ENCODE results near the gene GMDS.

The GMDS gene

GRCh38 chr6:1867197-1867596 is 378.2 kb downstream of the GMDS start:
- WGBS (ENCODE audit: extremely low coverage, insufficient coverage, insufficient read length) = no CpG with 5 or more reads among the region's 3 CpGs
- no peak overlapping the region for H3K9ac ChIP-seq (ENCODE audit: low read length)
- H4K12ac ChIP-seq (ENCODE audit: low read depth, low read length) = no peak overlapping the region
- H2BK5ac ChIP-seq (ENCODE audit: low read depth, low read length, poor library complexity) = no peak overlapping the region
- H2BK12ac ChIP-seq (ENCODE audit: low read length) = no peak overlapping the region
- H3K79me2 ChIP-seq (ENCODE audit: control insufficient read depth, insufficient read depth, low read length, poor library complexity) = no peaks in the 10 kb centered on the region
- no peak overlapping the region for H4K91ac ChIP-seq (ENCODE audit: low read depth, low read length)
- no peak overlapping the region for H2BK120ac ChIP-seq (ENCODE audit: insufficient read depth, low read length, poor library complexity)
- H3K27ac ChIP-seq (ENCODE audit: low read depth, low read length) = no peak overlapping the region
- H3K18ac ChIP-seq (ENCODE audit: low read length) = no peak overlapping the region
- H3K4me1 ChIP-seq (ENCODE audit: control insufficient read depth in 1 of 2, insufficient read depth in 2 of 2, low read length in 2 of 2) = peaks cover 2 to 12% of the 10 kb centered on the region in 2 experiments
- no peak overlapping the region for H2AK5ac ChIP-seq (ENCODE audit: low read length)
- no peak for DNase-seq
- no peak overlapping the region for H4K8ac ChIP-seq (ENCODE audit: low read depth, low read length)
- no peaks in the 10 kb centered on the region for H3K27me3 ChIP-seq (ENCODE audit: insufficient read depth, low read length)
- no peak overlapping the region for H3K4me3 ChIP-seq (ENCODE audit: low read depth, low read length)
- H3K14ac ChIP-seq (ENCODE audit: low read length) = no peak overlapping the region
- H3K4ac ChIP-seq (ENCODE audit: low read depth, low read length) = no peak overlapping the region
- H3K79me1 ChIP-seq (ENCODE audit: low read length) = no peaks in the 10 kb centered on the region
- no peak overlapping the region for H3K23ac ChIP-seq (ENCODE audit: low read length)
- no peak overlapping the region for H3K4me2 ChIP-seq (ENCODE audit: low read length)
- no peak overlapping the region for H2AFZ ChIP-seq (ENCODE audit: insufficient read depth, low read length, poor library complexity)
- no peaks in the 10 kb centered on the region for H3K9me3 ChIP-seq (ENCODE audit: insufficient read depth, low read depth, low read length)
- H3K36me3 ChIP-seq (ENCODE audit: control insufficient read depth in 1 of 2, insufficient read depth in 2 of 2, low read length in 2 of 2) = no peaks in the 10 kb centered on the region

- Histone ChIP-seq H3K79me2 (ENCODE audit: control insufficient read depth, insufficient read depth, low read length, poor library complexity) (no peaks in the 10 kb centered on the region), H3K9me3 (ENCODE audit: insufficient read depth, low read depth, low read length) (no peaks in the 10 kb centered on the region), H2BK12ac (ENCODE audit: low read length) (no peak overlapping the region), H3K18ac (ENCODE audit: low read length) (no peak overlapping the region), H3K4me1 (ENCODE audit: control insufficient read depth in 1 of 2, insufficient read depth in 2 of 2, low read length in 2 of 2) (peaks cover 0 to 12% of the 10 kb centered on the region in 2 experiments), H4K91ac (ENCODE audit: low read depth, low read length) (no peak overlapping the region), H2BK120ac (ENCODE audit: insufficient read depth, low read length, poor library complexity) (no peak overlapping the region), H2AK5ac (ENCODE audit: low read length) (no peak overlapping the region), H3K23ac (ENCODE audit: low read length) (no peak overlapping the region), H2BK5ac (ENCODE audit: low read depth, low read length, poor library complexity) (no peak overlapping the region), H3K4ac (ENCODE audit: low read depth, low read length) (no peak overlapping the region), H3K27ac (ENCODE audit: low read depth, low read length) (no peak overlapping the region), H3K14ac (ENCODE audit: low read length) (no peak overlapping the region), H3K4me2 (ENCODE audit: low read length) (no peak overlapping the region), H3K36me3 (ENCODE audit: control insufficient read depth in 1 of 2, insufficient read depth in 2 of 2, low read length in 2 of 2) (no peaks in the 10 kb centered on the region), H4K8ac (ENCODE audit: low read depth, low read length) (no peak overlapping the region), H3K27me3 (ENCODE audit: insufficient read depth, low read length) (no peaks in the 10 kb centered on the region), H3K4me3 (ENCODE audit: low read depth, low read length) (no peak overlapping the region), H2AFZ (ENCODE audit: insufficient read depth, low read length, poor library complexity) (no peak overlapping the region), H3K9ac (ENCODE audit: low read length) (no peak overlapping the region), H3K79me1 (ENCODE audit: low read length) (no peaks in the 10 kb centered on the region), H4K12ac (ENCODE audit: low read depth, low read length) (no peak overlapping the region)
- DNase-seq = no peak
- WGBS (ENCODE audit: extremely low coverage, insufficient coverage, insufficient read length) = no CpG with 5 or more reads among the region's 7 CpGs
Measured at GRCh38 chr6:1865585-1865984, 379.8 kb downstream of the GMDS start.

DNA sequence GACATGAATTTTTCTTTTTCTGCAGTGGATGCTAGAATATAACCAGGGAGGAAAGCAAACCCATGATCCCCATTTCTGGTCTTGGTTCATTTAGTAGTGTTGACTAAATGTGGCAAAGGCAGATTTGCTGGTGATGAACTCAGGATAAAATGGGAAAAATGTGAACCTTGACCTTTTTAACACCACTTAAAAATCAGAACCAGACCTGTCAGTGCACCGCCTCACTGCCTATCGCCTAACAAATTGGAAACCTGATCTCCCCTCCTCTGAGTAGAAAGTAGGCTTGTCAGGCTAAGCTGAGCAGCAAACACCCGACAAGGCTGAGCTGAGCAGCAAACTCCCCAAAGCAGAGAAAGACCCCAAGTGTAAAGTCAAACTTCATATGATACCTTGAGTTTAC is 380.9 kb downstream of the GMDS start:
- Histone ChIP-seq H3K14ac (ENCODE audit: low read length) (no peak overlapping the region), H3K79me2 (ENCODE audit: control insufficient read depth, insufficient read depth, low read length, poor library complexity) (no peaks in the 10 kb centered on the region), H3K36me3 (ENCODE audit: control insufficient read depth in 1 of 2, insufficient read depth in 2 of 2, low read length in 2 of 2) (no peaks in the 10 kb centered on the region), H4K91ac (ENCODE audit: low read depth, low read length) (no peak overlapping the region), H3K27me3 (ENCODE audit: insufficient read depth, low read length) (no peaks in the 10 kb centered on the region), H2BK5ac (ENCODE audit: low read depth, low read length, poor library complexity) (no peak overlapping the region), H3K23ac (ENCODE audit: low read length) (no peak overlapping the region), H3K9me3 (ENCODE audit: insufficient read depth, low read depth, low read length) (no peaks in the 10 kb centered on the region), H3K79me1 (ENCODE audit: low read length) (no peaks in the 10 kb centered on the region), H2AK5ac (ENCODE audit: low read length) (no peak overlapping the region), H3K27ac (ENCODE audit: low read depth, low read length) (no peak overlapping the region), H2AFZ (ENCODE audit: insufficient read depth, low read length, poor library complexity) (no peak overlapping the region), H3K4ac (ENCODE audit: low read depth, low read length) (no peak overlapping the region), H3K4me3 (ENCODE audit: low read depth, low read length) (no peak overlapping the region), H4K12ac (ENCODE audit: low read depth, low read length) (no peak overlapping the region), H3K18ac (ENCODE audit: low read length) (no peak overlapping the region), H2BK120ac (ENCODE audit: insufficient read depth, low read length, poor library complexity) (no peak overlapping the region), H3K9ac (ENCODE audit: low read length) (no peak overlapping the region), H3K4me2 (ENCODE audit: low read length) (no peak overlapping the region), H3K4me1 (ENCODE audit: control insufficient read depth in 1 of 2, insufficient read depth in 2 of 2, low read length in 2 of 2) (peaks cover 0 to 4% of the 10 kb centered on the region in 2 experiments), H2BK12ac (ENCODE audit: low read length) (no peak overlapping the region), H4K8ac (ENCODE audit: low read depth, low read length) (no peak overlapping the region)
- peak in 1 of 2 donors; percentile 36 for DNase-seq
- no CpG with 5 or more reads among the region's 3 CpGs for WGBS (ENCODE audit: extremely low coverage, insufficient coverage, insufficient read length)

GRCh38 chr6:1862411-1862810 is 383.0 kb downstream of the GMDS start:
- H3K36me3 ChIP-seq (ENCODE audit: control insufficient read depth in 1 of 2, insufficient read depth in 2 of 2, low read length in 2 of 2) = no peaks in the 10 kb centered on the region
- H3K9ac ChIP-seq (ENCODE audit: low read length) = no peak overlapping the region
- H3K27me3 ChIP-seq (ENCODE audit: insufficient read depth, low read length) = no peaks in the 10 kb centered on the region
- no peak overlapping the region for H3K18ac ChIP-seq (ENCODE audit: low read length)
- H3K9me3 ChIP-seq (ENCODE audit: insufficient read depth, low read depth, low read length) = no peaks in the 10 kb centered on the region
- no peak overlapping the region for H2BK5ac ChIP-seq (ENCODE audit: low read depth, low read length, poor library complexity)
- H3K27ac ChIP-seq (ENCODE audit: low read depth, low read length) = no peak overlapping the region
- H3K4me3 ChIP-seq (ENCODE audit: low read depth, low read length) = no peak overlapping the region
- H3K14ac ChIP-seq (ENCODE audit: low read length) = no peak overlapping the region
- no peak overlapping the region for H3K4ac ChIP-seq (ENCODE audit: low read depth, low read length)
- H4K91ac ChIP-seq (ENCODE audit: low read depth, low read length) = no peak overlapping the region
- no peak overlapping the region for H2BK12ac ChIP-seq (ENCODE audit: low read length)
- H3K79me2 ChIP-seq (ENCODE audit: control insufficient read depth, insufficient read depth, low read length, poor library complexity) = no peaks in the 10 kb centered on the region
- H3K23ac ChIP-seq (ENCODE audit: low read length) = no peak overlapping the region
- H2BK120ac ChIP-seq (ENCODE audit: insufficient read depth, low read length, poor library complexity) = no peak overlapping the region
- H2AFZ ChIP-seq (ENCODE audit: insufficient read depth, low read length, poor library complexity) = no peak overlapping the region
- no peaks in the 10 kb centered on the region for H3K79me1 ChIP-seq (ENCODE audit: low read length)
- peaks cover 0 to 4% of the 10 kb centered on the region in 2 experiments for H3K4me1 ChIP-seq (ENCODE audit: control insufficient read depth in 1 of 2, insufficient read depth in 2 of 2, low read length in 2 of 2)
- H4K8ac ChIP-seq (ENCODE audit: low read depth, low read length) = no peak overlapping the region
- H3K4me2 ChIP-seq (ENCODE audit: low read length) = no peak overlapping the region
- H4K12ac ChIP-seq (ENCODE audit: low read depth, low read length) = no peak overlapping the region
- WGBS (ENCODE audit: extremely low coverage, insufficient coverage, insufficient read length) = no CpG with 5 or more reads among the region's 2 CpGs
- no peak overlapping the region for H2AK5ac ChIP-seq (ENCODE audit: low read length)
- no peak for DNase-seq
